Kidney tubule cell (primary cell): ENCODE data around the gene GRAPL.
"Not testable (repeated sequence)": the region's sequence is repeated elsewhere in the genome, so short reads cannot be mapped to it uniquely, and the experiment has no call there.

Experiments used
- DNase-seq: peaks from one replicate; pipeline ENCODE4 v3.0.0-alpha.2; 2018; ENCODE audit warnings: low spot score

GRAPL gene

DNA sequence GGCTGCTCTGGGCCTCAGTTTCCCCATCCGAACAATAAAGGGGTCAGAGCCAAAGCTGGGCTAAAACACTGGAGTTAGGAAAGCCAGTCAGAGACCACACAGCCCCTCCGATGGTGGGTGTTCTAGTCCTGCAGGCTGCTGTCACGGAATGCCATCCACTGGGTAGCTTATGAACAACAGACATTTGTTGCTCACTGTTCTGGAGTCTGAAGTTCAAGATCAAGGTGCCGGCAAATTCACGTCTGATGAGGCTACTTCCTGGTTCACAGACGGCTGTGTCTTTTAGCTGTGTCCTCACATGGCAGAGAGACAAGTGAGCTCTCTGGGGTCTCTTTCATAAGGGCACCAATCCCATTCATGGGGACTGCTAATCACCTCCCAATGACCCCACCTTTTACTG, 9.2 kb downstream of the GRAPL start:
- not testable (repeated sequence) for DNase-seq

- DNase-seq: not testable (repeated sequence)
These were observed 10.6 kb downstream of the GRAPL start for GRCh38 chr17:19137959-19138358.

DNA sequence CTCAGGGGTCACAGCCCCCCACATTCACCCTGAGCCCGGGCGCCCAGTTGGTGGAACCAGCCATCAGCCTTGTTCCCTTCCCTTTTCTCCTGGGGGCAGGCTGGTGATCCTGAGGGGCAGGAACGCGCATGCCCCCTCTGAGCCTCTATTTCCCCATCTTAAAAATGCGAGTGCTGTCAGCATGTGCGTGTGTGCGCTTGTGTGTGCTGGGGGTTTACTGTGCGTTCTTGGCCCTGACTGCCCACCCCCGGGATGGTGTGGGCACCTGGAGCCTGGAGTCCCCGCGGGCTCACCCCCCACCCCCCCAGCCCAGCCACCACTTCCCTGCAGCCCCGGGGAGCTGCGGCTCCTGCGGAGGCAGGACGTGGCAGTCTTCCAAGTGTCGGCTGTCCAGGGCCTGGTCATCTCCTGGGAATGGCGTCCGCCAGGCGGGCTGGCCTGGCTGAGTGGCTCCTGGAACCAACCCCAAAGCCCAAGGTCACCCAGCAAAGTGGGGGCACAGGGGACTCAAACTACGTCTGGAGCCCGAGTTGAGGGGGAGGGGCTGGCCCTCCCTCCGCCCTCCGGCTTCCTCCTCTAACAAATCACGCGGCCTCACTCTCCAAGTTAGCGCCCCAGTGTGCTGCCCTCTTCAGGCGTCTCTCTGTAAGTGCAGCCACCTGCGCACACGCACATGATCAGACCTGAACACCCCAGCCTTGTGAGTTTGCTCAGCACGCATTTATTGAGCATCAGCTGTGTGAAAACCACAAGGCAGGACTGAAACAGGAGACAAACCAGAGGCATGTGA, 14.2 kb downstream of the GRAPL start:
- not testable (repeated sequence) for DNase-seq

DNA sequence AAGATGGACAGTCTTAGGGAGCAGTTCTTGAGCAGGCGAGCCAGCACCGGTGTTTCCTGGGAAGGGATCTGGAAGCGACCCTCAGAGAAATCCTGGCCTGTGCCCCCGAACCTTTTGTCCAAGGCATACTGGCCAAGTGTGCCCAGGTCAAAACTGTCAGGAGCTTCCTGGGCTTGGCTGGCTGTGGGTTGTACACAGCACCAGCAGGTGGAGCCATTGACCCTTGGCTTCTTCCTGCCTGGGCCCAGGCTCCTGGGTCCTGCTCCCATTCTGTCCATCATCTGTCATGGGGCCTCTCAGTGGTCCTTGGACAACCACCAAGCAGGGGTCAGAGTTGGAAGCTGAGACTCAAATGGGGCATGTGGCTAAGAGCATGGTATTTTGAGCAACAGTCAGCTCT, 15.0 kb downstream of the GRAPL start:
- not testable (repeated sequence) for DNase-seq

GRCh38 chr17:19143097-19143777, 15.8 kb downstream of the GRAPL start:
- DNase-seq: not testable (repeated sequence)

- DNase-seq: not testable (repeated sequence)
These were observed 17.0 kb downstream of the GRAPL start for GRCh38 chr17:19144373-19144772.

DNA sequence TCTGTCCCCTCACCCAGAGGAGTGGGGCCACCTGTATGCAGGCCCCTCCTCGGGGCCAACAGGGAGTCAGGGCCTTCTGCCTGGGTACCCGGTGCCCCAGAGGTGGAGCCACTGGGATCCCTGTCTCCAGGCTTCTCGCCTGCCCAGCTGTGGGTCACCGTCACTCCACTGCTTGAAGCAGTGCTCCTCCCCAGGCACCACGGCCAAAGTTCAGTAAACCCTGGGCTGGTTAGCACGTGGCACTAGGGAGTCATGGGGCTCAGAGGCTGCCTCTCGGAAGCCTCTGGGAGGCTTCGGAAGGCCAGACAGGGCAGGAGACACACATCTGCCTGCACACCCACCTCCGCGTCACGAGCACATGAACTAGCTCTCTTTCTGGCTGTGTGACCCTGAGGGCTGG, 18.1 kb downstream of the GRAPL start:
- not testable (repeated sequence) for DNase-seq

DNA sequence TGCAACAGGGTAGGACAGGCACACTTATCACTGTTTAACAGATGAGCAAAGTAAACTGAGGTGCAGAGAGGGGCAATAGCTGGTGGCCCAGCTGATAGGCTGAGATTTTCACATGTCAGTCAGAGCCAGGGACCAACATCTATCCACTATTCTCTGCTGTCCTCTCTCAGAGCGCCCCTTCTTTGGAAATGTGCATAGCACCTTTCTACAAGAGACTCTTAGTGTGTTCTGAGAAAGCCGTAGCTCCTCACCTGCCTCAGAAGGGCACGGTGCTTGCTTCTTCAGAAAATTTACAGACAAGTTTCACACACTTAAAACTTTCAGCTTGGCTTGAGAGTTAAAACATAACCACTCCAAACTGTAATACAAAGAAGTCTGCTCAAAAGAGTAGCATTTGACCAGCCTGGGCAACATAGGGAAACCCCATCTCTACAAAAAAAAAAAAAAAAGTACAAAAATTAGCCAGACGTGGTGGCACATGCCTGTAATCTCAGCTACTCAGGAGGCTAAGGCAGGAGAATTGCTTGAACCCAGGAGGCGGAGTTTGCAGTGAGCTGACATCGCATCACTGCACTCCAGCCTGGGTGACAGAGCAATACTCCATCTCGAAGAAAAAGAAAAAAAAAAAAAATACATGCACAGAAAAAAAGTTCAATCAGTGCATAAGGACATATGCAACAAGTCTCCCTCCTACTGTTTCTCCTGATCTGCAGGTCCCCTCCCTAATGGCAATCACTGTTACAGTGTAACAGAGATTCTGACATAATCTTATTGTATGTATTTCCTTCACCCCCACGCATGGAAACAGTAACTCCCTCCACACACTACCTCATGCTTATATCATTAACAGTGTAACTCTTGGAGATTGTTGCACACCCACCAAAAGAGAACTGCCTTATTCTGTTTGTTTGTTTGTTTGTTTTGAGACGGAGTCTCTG, 23.6 kb downstream of the GRAPL start:
- not testable (repeated sequence) for DNase-seq

- DNase-seq: not testable (repeated sequence)
These were observed 30.2 kb downstream of the GRAPL start for GRCh38 chr17:19157628-19158027.

- DNase-seq: not testable (repeated sequence)
These were observed 31.1 kb downstream of the GRAPL start for GRCh38 chr17:19158478-19158877.

DNA sequence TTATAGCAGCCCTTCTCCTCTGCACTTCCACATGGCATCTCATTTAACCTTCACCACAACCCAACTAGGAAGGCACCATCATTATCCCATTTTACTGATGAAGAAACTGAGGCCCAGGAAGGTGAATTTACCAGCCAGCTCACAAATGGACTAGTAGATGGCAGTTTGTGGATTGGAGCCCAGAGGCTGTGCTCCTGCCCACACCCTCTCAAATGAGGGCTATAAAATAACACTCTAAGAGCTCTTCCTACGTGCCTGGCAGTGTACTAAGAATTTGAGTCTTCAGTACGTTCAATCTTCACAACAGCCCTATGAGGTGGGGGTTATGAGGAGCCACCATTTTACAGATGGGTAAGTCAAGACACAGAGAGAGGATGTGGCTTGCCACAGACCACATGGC, 31.5 kb downstream of the GRAPL start:
- DNase-seq: not testable (repeated sequence)

- not testable (repeated sequence) for DNase-seq
These were observed 34.1 kb downstream of the GRAPL start for GRCh38 chr17:19161308-19162107.

DNA sequence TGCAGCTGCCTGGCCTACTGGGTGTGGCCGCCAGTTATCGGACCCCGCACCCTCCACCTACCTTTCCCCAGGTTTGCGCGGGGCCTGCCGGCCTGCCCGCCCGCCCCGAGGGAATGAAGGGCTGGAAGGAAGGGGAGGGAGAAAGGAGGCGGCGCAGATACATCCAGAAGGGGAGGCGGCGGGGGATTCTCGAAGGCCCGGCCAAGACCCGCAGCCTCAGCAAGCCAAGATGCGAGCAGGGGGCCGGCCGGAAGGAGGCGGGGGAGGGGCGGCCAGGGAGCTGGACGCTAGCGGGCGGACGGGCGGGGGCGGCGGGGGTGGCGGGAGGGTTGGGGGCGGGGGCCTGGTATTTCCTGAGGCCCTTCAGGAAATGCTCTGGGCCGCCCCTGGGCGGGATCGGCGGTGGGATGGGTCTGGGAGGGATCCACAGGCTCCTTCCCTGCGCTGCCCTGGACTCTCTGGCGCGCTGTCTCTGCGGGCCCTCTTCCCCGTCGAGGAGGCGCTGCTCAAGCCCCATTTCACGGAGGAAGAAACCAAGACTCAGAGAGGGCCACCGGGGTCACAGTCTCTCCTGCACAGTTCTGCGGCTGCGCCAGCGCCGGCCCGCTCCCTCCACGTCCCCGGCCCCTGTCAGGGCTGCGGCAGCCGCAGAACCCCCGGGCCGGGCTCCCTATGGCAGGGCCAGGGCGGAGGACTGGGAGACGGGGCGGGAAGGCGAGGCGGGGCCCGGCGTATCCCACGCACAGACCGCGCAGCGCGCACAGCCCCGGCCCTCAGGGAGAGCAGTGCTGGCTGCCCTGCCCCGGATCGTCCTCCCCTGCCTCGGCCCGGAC, 35.2 kb downstream of the GRAPL start:
- not testable (repeated sequence) for DNase-seq

GRCh38 chr17:19174422-19174821, 47.0 kb downstream of the GRAPL start:
- DNase-seq: not testable (repeated sequence)

DNA sequence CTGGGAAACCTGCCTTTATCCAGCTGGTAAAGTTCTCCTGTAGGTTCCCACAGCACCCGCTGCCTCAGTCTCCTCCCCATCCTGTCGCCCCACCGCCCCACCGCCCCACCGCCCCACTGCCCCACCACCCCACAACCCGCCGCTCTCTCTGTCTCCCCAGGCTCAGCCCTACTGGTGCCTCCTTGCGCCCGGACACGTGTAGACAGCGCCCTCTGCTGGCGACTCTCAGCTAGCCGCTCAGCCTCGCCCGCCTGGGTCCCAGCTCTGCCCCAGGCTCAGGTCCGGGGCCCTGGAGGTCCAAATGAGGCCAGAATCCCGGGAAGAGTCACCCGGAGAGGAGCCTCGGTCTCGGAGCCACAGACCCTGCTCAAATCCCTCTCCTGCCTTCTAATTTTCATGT, 48.0 kb downstream of the GRAPL start:
- DNase-seq: not testable (repeated sequence)

GRCh38 chr17:19181040-19181875, 53.9 kb downstream of the GRAPL start:
- DNase-seq: not testable (repeated sequence)

DNA sequence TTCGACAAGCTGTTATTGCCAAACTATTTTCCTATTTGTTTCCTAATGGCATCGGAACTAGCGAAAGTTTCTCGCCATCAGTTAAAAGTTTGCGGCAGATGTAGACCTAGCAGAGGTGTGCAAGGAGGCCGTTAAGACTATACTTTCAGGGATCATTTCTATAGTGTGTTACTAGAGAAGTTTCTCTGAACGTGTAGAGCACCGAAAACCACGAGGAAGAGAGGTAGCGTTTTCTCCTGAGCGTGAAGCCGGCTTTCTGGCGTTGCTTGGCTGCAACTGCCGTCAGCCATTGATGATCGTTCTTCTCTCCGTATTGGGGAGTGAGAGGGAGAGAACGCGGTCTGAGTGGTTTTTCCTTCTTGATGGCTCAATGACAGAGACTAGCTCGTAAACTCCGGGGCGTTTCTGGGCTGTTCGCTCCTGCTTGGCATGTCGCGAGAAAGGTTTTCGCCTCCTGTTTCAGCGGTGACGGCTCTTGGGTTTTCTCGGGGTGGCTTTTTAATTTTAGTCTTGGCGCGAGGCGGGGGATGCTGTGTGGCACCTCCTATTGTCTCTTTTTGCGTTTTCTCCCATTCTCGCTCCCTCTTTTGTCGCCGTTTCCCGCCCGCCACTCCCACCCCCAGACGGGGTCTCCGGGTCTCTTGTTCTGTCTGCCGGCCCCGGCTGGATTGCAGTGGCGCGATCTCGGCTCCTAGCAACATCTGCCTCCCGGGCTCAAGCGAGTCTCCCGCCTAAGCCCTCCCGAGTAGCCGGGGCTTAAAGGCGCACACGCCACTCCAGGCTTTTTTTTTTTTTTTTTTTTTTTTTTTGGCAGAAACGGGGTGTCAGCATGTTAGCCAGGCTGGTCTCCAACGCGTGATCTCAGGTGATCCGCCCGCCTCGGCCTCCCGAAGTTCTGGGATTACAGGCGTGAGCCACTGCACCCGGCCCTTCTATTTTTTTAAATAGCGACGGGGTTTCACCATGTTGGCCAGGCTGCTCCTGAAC, 60.8 kb downstream of the GRAPL start:
- not testable (repeated sequence) for DNase-seq
